GM23338 (cell line): ENCODE measurements around the gene LRIT3. TPM values are rescaled to one million over a fixed set of nuclear protein-coding genes. Genes with fewer than 3 reads are reported as not detected.
"Not testable (repeated sequence)": the region's sequence is repeated elsewhere in the genome, so short reads cannot be mapped to it uniquely, and the experiment has no call there.

ENCODE experiments used
- ATAC-seq: fragments of 200-7000 bp; cut with Tn5 transposase; 3 replicates; pipeline ENCODE4 v1.9.1; 2020
- DNase-seq: peaks from one replicate; pipeline ENCODE4 v3.0.0-alpha.2; 2015; ENCODE audit warnings: low spot score
- H2AFZ ChIP-seq: fragments of 200-600 bp; sonication (generic); 2 replicates; pipeline ENCODE4 v1.8.0; 2016; ENCODE audit warnings: antibody characterized with exemption, mild to moderate bottlenecking, moderate library complexity
- H3F3A ChIP-seq: fragments of 200-600 bp; sonication (generic); replicated peaks from 2 replicates; pipeline ENCODE4 v1.8.0; 2017; ENCODE audit warnings: antibody characterized with exemption, mixed run types, low read depth
- H3K27ac ChIP-seq: fragments of 200-600 bp; sonication (generic); 2 replicates; pipeline ENCODE4 v1.6.1; 2016; ENCODE audit warnings: low read depth
- H3K27me3 ChIP-seq: fragments of 200-600 bp; sonication (generic); 2 replicates; pipeline ENCODE4 v1.8.0; 2016; ENCODE audit warnings: mild to moderate bottlenecking, mixed run types, moderate library complexity; ENCODE audit not compliant: insufficient read depth
- H3K36me3 ChIP-seq: fragments of 200-600 bp; sonication (generic); 2 replicates; pipeline ENCODE4 v1.8.0; 2016; ENCODE audit warnings: mild to moderate bottlenecking; ENCODE audit not compliant: insufficient read depth
- H3K4me1 ChIP-seq: fragments of 200-600 bp; sonication (generic); 2 replicates; pipeline ENCODE4 v1.8.0; 2016; ENCODE audit warnings: mild to moderate bottlenecking, moderate library complexity; ENCODE audit not compliant: insufficient read depth
- H3K4me2 ChIP-seq: fragments of 200-600 bp; sonication (generic); 2 replicates; pipeline ENCODE4 v1.7.1; 2017; ENCODE audit warnings: mixed run types
- H3K4me3 ChIP-seq: fragments of 200-600 bp; sonication (generic); 2 replicates; pipeline ENCODE4 v1.6.1; 2016; ENCODE audit warnings: mixed run types
- H3K79me2 ChIP-seq: fragments of 200-600 bp; sonication (generic); replicated peaks from 2 replicates; pipeline ENCODE4 v1.8.0; 2017; ENCODE audit warnings: mild to moderate bottlenecking; ENCODE audit not compliant: insufficient read depth
- H3K9me2 ChIP-seq: fragments of 200-600 bp; sonication (generic); 2 replicates; pipeline ENCODE4 v1.8.0; 2017; ENCODE audit not compliant: insufficient read depth
- H4K20me1 ChIP-seq: fragments of 200-600 bp; sonication (generic); replicated peaks from 2 replicates; pipeline ENCODE4 v1.8.0; 2017; ENCODE audit warnings: mild to moderate bottlenecking; ENCODE audit not compliant: insufficient read depth
- H3K27ac Mint-ChIP-seq: 2 replicates; pipeline ENCODE4 v1.8.0; 2020; ENCODE audit warnings: inconsistent platforms, mild to moderate bottlenecking, moderate library complexity, mixed read lengths
- H3K27me3 Mint-ChIP-seq: 3 replicates; pipeline ENCODE4 v1.8.0; 2022; ENCODE audit warnings: low read depth, mild to moderate bottlenecking, moderate library complexity, mixed read lengths, inconsistent platforms; ENCODE audit not compliant: insufficient read depth, poor library complexity
- H3K36me3 Mint-ChIP-seq: 3 replicates; pipeline ENCODE4 v1.8.0; 2021; ENCODE audit warnings: low read depth, mild to moderate bottlenecking, inconsistent platforms, moderate library complexity, mixed read lengths
- H3K4me1 Mint-ChIP-seq: 3 replicates; pipeline ENCODE4 v1.8.0; 2020; ENCODE audit warnings: mild to moderate bottlenecking, inconsistent platforms, mixed read lengths
- H3K4me3 Mint-ChIP-seq: 3 replicates; pipeline ENCODE4 v1.8.0; 2021; ENCODE audit warnings: moderate library complexity, mild to moderate bottlenecking, inconsistent platforms, mixed read lengths
- H3K9me3 Mint-ChIP-seq: 3 replicates; pipeline ENCODE4 v1.8.0; 2020; ENCODE audit warnings: moderate library complexity, mild to moderate bottlenecking, inconsistent platforms, mixed read lengths
- EZH2phosphoT487 ChIP-seq: fragments of 200-600 bp; sonication (generic); IDR thresholded peaks from one replicate; pipeline ENCODE4 v1.8.1; 2018; ENCODE audit warnings: antibody characterized with exemption; ENCODE audit not compliant: unreplicated experiment
- REST ChIP-seq: IDR thresholded peaks from one replicate; pipeline ENCODE4 v1.6.1; 2018; ENCODE audit warnings: antibody characterized with exemption; ENCODE audit not compliant: unreplicated experiment
- ZNF114 ChIP-seq: fragments of 250-450 bp; sonication (Bioruptor Pico); IDR thresholded peaks from 2 replicates; pipeline ENCODE4 v1.5.0; 2020; ENCODE audit warnings: mild to moderate bottlenecking, moderate library complexity
- ZNF462 ChIP-seq: fragments of 250-450 bp; sonication (Bioruptor Pico); IDR thresholded peaks from 2 replicates; pipeline ENCODE4 v1.5.0; 2020; ENCODE audit warnings: mild to moderate bottlenecking, moderate library complexity
- polyA plus RNA-seq: library from polyadenylated mRNA; unstranded; fragments of >200 nt; fragmentation: Nextera tagmentation; extraction: Ambion mirVana; gene quantifications from 2 replicates; pipeline ENCODE4 v1.2.1, GENCODE V29; 2016
- total RNA-seq: library from RNA; depleted of rRNA; stranded (reverse); fragments of >200 nt; shearing (Covaris generic); gene quantifications from 2 replicates; pipeline ENCODE4 v1.2.3, GENCODE V29; 2014

The LRIT3 gene
- total and polyA plus RNA-seq, 2 experiments from 2014 or later = 0.14 TPM; not detected in 1

GRCh38 chr4:109850601-109851000 lies 2.7 kb downstream of the LRIT3 start:
- peaks cover 6% of the 10 kb centered on the region; the same call in 2 of the 3 replicates for H3K4me1 Mint-ChIP-seq
- Histone ChIP-seq H3K27ac (no peak overlapping the region), H3K79me2 (no peaks in the 10 kb centered on the region), H3F3A (no peaks in the 10 kb centered on the region), H3K4me1 (no peaks in the 10 kb centered on the region; the same call in 1 of the 2 replicates), H3K27me3 (no peaks in the 10 kb centered on the region), H3K4me3 (no peak overlapping the region), H3K4me2 (no peak overlapping the region), H3K9me2 (no peaks in the 10 kb centered on the region), H3K36me3 (no peaks in the 10 kb centered on the region), H4K20me1 (no peaks in the 10 kb centered on the region), H2AFZ (no peak overlapping the region)
- no peak for ATAC-seq
- peaks cover 4% of the 10 kb centered on the region for H3K27me3 Mint-ChIP-seq
- H3K9me3 Mint-ChIP-seq = no peaks in the 10 kb centered on the region
- DNase-seq = no peak
- H3K36me3 Mint-ChIP-seq = no peaks in the 10 kb centered on the region
- H3K4me3 Mint-ChIP-seq = no peak overlapping the region
- TF ChIP-seq ZNF462 (no peak), ZNF114 (CRISPR knock-in tag) (no peak), EZH2phosphoT487 (no peak), REST (no peak)
- H3K27ac Mint-ChIP-seq = no peak overlapping the region

GRCh38 chr4:109859426-109860300 lies 11.8 kb downstream of the LRIT3 start:
- not testable (repeated sequence) for H3K4me3 Mint-ChIP-seq, H3K36me3 ChIP-seq, H3K4me1 Mint-ChIP-seq, H4K20me1 ChIP-seq, H3K4me2 ChIP-seq, H3K27me3 Mint-ChIP-seq, H3K27ac ChIP-seq, H3K79me2 ChIP-seq, H3K36me3 Mint-ChIP-seq, DNase-seq, H3K27ac Mint-ChIP-seq, H3F3A ChIP-seq, H3K9me2 ChIP-seq, H3K4me3 ChIP-seq, H2AFZ ChIP-seq, H3K27me3 ChIP-seq, ATAC-seq, H3K4me1 ChIP-seq
- H3K9me3 Mint-ChIP-seq = peaks cover 18% of the 10 kb centered on the region; the same call in 2 of the 3 replicates
